Right renal pelvis (tissue), 4 donors: ENCODE results near the gene ZNF814. TPM values are rescaled to one million over a fixed set of nuclear protein-coding genes. Genes with fewer than 3 reads are reported as not detected.
A peak's percentile ranks its signal among the peaks of the same experiment; 100 is the strongest.
"Not testable (repeated sequence)": the region's sequence is repeated elsewhere in the genome, so short reads cannot be mapped to it uniquely, and the experiment has no call there.

Experiments used
- DNase-seq, 4 donors: peaks; one replicate each; pipeline ENCODE4 v3.0.0-alpha.2; 2013; ENCODE audit warnings: low read depth in 4 of 4, low spot score in 3 of 4, missing footprints in 1 of 4
- polyA plus RNA-seq, 4 donors: library from polyadenylated mRNA; unstranded; fragments of 120-200 nt; gene quantifications; one replicate each; pipeline ENCODE4 v1.2.1, GENCODE V29; 2013; ENCODE audit not compliant: insufficient read length in 4 of 4

Gene ZNF814
- polyA plus RNA-seq, 4 donors: 45.2 to 66.4 (median 52.7) TPM

- peak; percentile 74 to 87 (median 82) for DNase-seq
These were observed 69.2 kb downstream of the ZNF814 start for GRCh38 chr19:57819475-57820148.

GRCh38 chr19:57818378-57818777 lies 70.5 kb downstream of the ZNF814 start:
- no peak for DNase-seq

GRCh38 chr19:57817976-57818375 lies 70.9 kb downstream of the ZNF814 start:
- no peak for DNase-seq

GRCh38 chr19:57816652-57817051 lies 72.2 kb downstream of the ZNF814 start:
- DNase-seq: no peak

GRCh38 chr19:57815247-57816075 lies 73.4 kb downstream of the ZNF814 start:
- no peak for DNase-seq

GRCh38 chr19:57814505-57815246 lies 74.2 kb downstream of the ZNF814 start, which contains the start of gene ZNF552:
Gene ZNF552 (minus strand): TSS chr19:57814913. CDS start chr19:57814743, 170 bp downstream.
- DNase-seq: peak; percentile 77 to 91 (median 85)

GRCh38 chr19:57813919-57814504 lies 74.8 kb downstream of the ZNF814 start:
- DNase-seq: no peak

- DNase-seq: not testable (repeated sequence)
These were observed 75.6 kb downstream of the ZNF814 start for GRCh38 chr19:57812975-57813820.

- DNase-seq: no peak
These were observed 76.6 kb downstream of the ZNF814 start for GRCh38 chr19:57812226-57812625.

- DNase-seq: not testable (repeated sequence)
These were observed 78.2 kb downstream of the ZNF814 start for GRCh38 chr19:57810410-57811295.

- no peak for DNase-seq
These were observed 81.3 kb downstream of the ZNF814 start for GRCh38 chr19:57807541-57807940.

- DNase-seq: peak; percentile 28 to 52 (median 37)
These were observed 85.1 kb downstream of the ZNF814 start for GRCh38 chr19:57803594-57804325.

GRCh38 chr19:57803265-57803593 lies 85.6 kb downstream of the ZNF814 start:
- no peak for DNase-seq

GRCh38 chr19:57802269-57802668 lies 86.6 kb downstream of the ZNF814 start:
- no peak for DNase-seq

- no peak for DNase-seq
These were observed 88.1 kb downstream of the ZNF814 start for GRCh38 chr19:57800696-57801095.
